NOMO-1 (cell line): ENCODE data around the gene FIGNL2.

Experiments used
- DNase-seq, 2 experiments: peaks; one replicate each; lab custom pipeline; 2025; ENCODE audit not compliant: unreplicated experiment in 2 of 2; lab: John Stamatoyannopoulos, UW

FIGNL2 gene

GRCh38 chr12:51784688-51785087 is 63.8 kb downstream of the FIGNL2 start:
- peak in 1 of 2 experiments; percentile 24 for DNase-seq

DNA sequence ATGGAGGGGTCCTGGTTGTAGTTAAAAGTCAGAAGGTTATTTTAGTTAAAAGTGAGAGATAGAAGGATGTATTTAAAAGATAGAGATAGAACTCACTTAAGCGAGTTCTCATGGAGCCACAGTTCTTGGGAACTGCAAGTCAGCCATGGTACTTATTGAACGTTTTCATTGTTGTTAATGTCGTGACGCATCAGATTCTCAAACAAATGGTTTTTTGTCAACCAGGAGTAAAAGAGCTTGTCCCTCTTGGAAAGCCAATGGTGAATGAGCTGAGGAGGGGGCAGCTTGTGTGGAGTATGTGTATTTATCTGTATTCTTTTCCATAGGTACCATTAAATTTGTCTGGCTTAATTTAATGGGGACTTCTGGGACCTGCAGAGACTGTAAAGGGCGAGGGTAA is 68.6 kb downstream of the FIGNL2 start:
- no peak for DNase-seq

- no peak for DNase-seq
These were observed 70.5 kb downstream of the FIGNL2 start for GRCh38 chr12:51777973-51778372.

DNA sequence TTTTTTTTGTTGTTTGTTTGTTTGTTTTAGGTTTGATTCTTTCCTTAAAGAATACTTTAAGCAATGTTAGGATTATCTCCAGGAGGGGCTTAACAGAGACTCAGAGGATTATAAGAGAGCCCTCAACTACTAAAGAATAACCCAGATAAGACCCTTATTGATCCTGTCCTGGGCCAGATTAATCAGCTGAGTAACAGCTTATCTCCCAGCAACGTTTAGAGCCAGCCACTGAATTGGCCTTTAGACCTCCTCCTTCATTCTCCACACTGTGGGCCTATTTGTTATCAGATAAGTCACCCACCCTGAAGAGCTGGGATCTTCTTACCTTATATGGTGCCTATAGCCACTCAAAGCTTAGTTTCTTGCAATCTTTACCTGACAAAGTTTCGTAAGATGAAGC is 71.1 kb downstream of the FIGNL2 start:
- no peak for DNase-seq

GRCh38 chr12:51774933-51775332 is 73.6 kb downstream of the FIGNL2 start:
- no peak for DNase-seq

DNA sequence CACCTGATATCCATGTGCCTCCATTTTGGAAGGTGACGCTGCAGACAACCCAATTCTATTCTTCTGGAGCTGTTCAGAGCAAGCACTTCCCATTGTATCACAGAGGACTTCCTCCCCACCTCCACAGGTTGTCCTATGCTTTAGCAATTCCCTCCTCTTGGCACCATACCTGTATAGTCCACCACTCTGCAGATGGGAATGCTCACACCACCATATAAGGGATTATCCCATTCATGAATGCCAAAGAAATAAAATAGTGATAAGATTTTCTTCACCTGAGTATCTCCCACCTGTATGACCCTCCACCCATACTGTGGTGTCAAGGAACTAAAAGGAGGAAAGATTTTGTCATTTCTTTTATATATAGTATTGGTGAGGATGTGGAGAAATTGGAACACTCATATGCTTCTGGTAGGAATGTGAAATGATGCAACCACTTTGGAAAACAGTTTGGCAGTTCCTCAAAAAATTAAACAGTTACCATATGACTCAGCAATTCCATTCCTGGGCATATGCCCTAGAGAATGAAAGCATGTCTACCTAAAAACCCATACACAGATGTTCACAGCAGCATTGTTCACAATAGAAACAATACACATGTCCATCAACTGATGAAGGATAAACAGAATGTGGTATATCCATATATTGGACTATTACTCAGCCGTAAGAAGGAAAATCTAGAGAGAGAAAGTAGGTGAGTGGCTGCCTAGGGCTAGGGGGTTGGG is 75.2 kb downstream of the FIGNL2 start:
- DNase-seq, result peak in 1 of 2 experiments; percentile 24

DNA sequence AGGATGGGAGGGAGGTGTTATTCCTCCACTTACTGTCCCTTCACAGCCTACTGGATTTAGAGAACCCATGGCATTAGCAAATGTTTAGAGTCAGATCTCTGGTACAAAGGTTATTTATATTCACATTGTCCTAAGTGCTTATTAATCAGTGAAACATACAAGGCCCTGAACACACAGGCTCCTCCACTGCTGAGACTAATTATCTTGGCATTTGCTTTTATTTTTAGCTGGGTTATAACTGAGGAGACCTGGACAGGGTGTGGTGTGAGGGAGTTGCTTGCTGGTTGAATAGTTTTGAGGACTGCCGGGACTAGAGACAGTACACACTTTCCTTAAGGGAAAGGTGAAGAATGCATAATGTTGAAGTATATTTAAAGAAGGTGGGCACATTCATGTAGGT is 77.5 kb downstream of the FIGNL2 start:
- DNase-seq, result no peak
